HEK293 (cell line): ENCODE data around the gene NGB.

Source experiments
- CTCF ChIA-PET: fragments of 350-600 bp; formaldehyde crosslinking; extraction: SDS; loops from one replicate; lab custom pipeline; 2021; ENCODE audit warnings: antibody characterized with exemption; lab: Yijun Ruan, JAX
- POLR2A ChIA-PET: fragments of 300-600 bp; formaldehyde crosslinking; extraction: SDS; loops from one replicate; lab custom pipeline; 2020; ENCODE audit warnings: antibody characterized with exemption, inconsistent platforms; lab: Yijun Ruan, JAX
- H3K27ac ChIP-seq: fragments of 200-500 bp; sonication (Bioruptor generic); 2 replicates; pipeline ENCODE4 v1.5.1; 2014; ENCODE audit warnings: low read depth, low read length, control low read depth, inconsistent platforms; ENCODE audit errors: extremely low read depth
- H3K36me3 ChIP-seq, 2 experiments: fragments of 200-500 bp in 1 of 2; sonication (Bioruptor generic) in 1 of 2; 1 replicate in 1 of 2; 2 replicates in 1 of 2; pipeline ENCODE4 v1.5.1; 2014 to 2017; ENCODE audit warnings: inconsistent platforms in 2 of 2, low read length in 2 of 2; ENCODE audit not compliant: control insufficient read depth in 2 of 2, insufficient read depth in 1 of 2
- H3K4me1 ChIP-seq: fragments of 200-500 bp; sonication (Bioruptor generic); 2 replicates; pipeline ENCODE4 v1.5.1; 2014; ENCODE audit warnings: mild to moderate bottlenecking, low read length, inconsistent platforms; ENCODE audit not compliant: control insufficient read depth, insufficient read depth
- H3K4me3 ChIP-seq: 2 replicates; pipeline ENCODE4 v1.5.1; 2011; ENCODE audit warnings: low read depth, mild to moderate bottlenecking, control low read depth, low read length, moderate library complexity
- H3K9me3 ChIP-seq: fragments of 200-500 bp; sonication (Bioruptor generic); 2 replicates; pipeline ENCODE4 v1.5.1; 2014; ENCODE audit warnings: low read depth, low read length, inconsistent platforms; ENCODE audit not compliant: control insufficient read depth, insufficient read depth
- REPIN1 ChIP-seq: fragments of 450-650 bp; formaldehyde crosslinking; IDR thresholded peaks from 2 replicates; pipeline ENCODE4 v1.5.1; 2017; ENCODE audit warnings: missing biosample characterization, missing genetic modification characterization, low read depth
- ZBTB21 ChIP-seq: fragments of 450-650 bp; formaldehyde crosslinking; IDR thresholded peaks from 2 replicates; pipeline ENCODE4 v1.5.1; 2017; ENCODE audit warnings: missing biosample characterization, missing genetic modification characterization
- ZNF146 ChIP-seq: fragments of 450-650 bp; formaldehyde crosslinking; IDR thresholded peaks from 2 replicates; pipeline ENCODE4 v1.5.1; 2016; ENCODE audit warnings: missing biosample characterization, missing genetic modification characterization
- ZNF274 ChIP-seq, 2 experiments: fragments of 200-500 bp in 1 of 2; fragments of 450-650 bp in 1 of 2; sonication (Bioruptor generic) in 1 of 2; formaldehyde crosslinking in 1 of 2; IDR thresholded peaks; 2 replicates each; pipeline versions ENCODE4 v1.5.1 to v1.6.1; 2014 to 2016; ENCODE audit warnings: borderline replicate concordance in 1 of 2, inconsistent platforms in 1 of 2, low read length in 1 of 2, missing biosample characterization in 1 of 2, missing genetic modification characterization in 1 of 2
- ZNF501 ChIP-seq: fragments of 450-650 bp; formaldehyde crosslinking; IDR thresholded peaks from 2 replicates; pipeline ENCODE4 v1.5.1; 2016; ENCODE audit warnings: missing biosample characterization, missing genetic modification characterization
- ZNF521 ChIP-seq: fragments of 450-650 bp; formaldehyde crosslinking; IDR thresholded peaks from 2 replicates; pipeline ENCODE4 v1.5.1; 2017; ENCODE audit warnings: missing biosample characterization, mild to moderate bottlenecking, missing genetic modification characterization
- ZNF560 ChIP-seq: fragments of 450-650 bp; formaldehyde crosslinking; IDR thresholded peaks from 2 replicates; pipeline ENCODE4 v1.5.1; 2017; ENCODE audit warnings: missing biosample characterization, missing genetic modification characterization, borderline replicate concordance
- ZNF610 ChIP-seq: fragments of 450-650 bp; formaldehyde crosslinking; IDR thresholded peaks from 2 replicates; pipeline ENCODE4 v1.5.1; 2016; ENCODE audit warnings: missing biosample characterization, missing genetic modification characterization, borderline replicate concordance
- ZNF624 ChIP-seq: fragments of 450-650 bp; formaldehyde crosslinking; IDR thresholded peaks from 2 replicates; pipeline ENCODE4 v1.5.1; 2017; ENCODE audit warnings: missing biosample characterization, missing genetic modification characterization
- ZNF626 ChIP-seq: fragments of 450-650 bp; sonication (Bioruptor Pico); formaldehyde crosslinking; IDR thresholded peaks from 2 replicates; pipeline ENCODE4 v1.5.1; 2018; ENCODE audit warnings: missing biosample characterization, missing genetic modification characterization, inconsistent platforms
- ZSCAN16 ChIP-seq: fragments of 450-650 bp; formaldehyde crosslinking; IDR thresholded peaks from 2 replicates; pipeline ENCODE4 v1.5.1; 2016; ENCODE audit warnings: missing biosample characterization, missing genetic modification characterization
- TF ChIP-seq, protein P1 (sequence below): fragments of 450-650 bp; formaldehyde crosslinking; IDR thresholded peaks from 2 replicates; pipeline ENCODE4 v1.5.0; 2017; ENCODE audit warnings: missing biosample characterization, missing genetic modification characterization, borderline replicate concordance
- TF ChIP-seq, protein P2 (sequence below): fragments of 450-650 bp; formaldehyde crosslinking; IDR thresholded peaks from 2 replicates; pipeline ENCODE4 v1.5.1; 2016; ENCODE audit warnings: missing biosample characterization, missing genetic modification characterization, low read depth
- TF ChIP-seq, protein P3 (sequence below): fragments of 450-650 bp; formaldehyde crosslinking; IDR thresholded peaks from 2 replicates; pipeline ENCODE4 v1.5.1; 2016; ENCODE audit warnings: missing biosample characterization, missing genetic modification characterization
- TF ChIP-seq, protein P4 (sequence below): fragments of 450-650 bp; formaldehyde crosslinking; IDR thresholded peaks from 2 replicates; pipeline ENCODE4 v1.5.1; 2016; ENCODE audit warnings: missing biosample characterization, missing genetic modification characterization
- TF ChIP-seq, protein P5 (sequence below): fragments of 450-650 bp; formaldehyde crosslinking; IDR thresholded peaks from 2 replicates; pipeline ENCODE4 v1.5.1; 2016; ENCODE audit warnings: missing biosample characterization, missing genetic modification characterization, low read depth

NGB gene

DNA sequence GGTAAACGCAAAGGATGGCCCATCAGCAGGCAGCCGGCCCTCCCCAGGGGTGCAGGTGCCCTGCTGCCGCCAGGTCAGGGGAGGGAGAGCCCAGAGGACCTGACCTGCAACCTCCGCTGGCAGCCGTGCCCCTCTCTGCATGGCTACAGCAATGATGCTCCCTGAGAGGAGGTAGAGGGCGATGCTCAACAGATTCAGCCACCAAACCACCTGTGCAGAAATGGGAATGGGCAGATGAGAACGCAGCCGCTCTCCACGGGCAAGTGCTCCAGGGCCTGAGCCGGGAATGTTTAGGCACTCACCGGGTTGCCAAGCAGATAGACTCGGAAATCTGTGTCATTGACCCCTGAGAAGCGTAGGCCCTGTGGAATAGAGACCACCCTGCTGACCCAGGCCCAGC, 8.7 kb upstream of the NGB start:
- no peak overlapping the region for H3K27ac ChIP-seq
- no peaks in the 10 kb centered on the region for H3K9me3 ChIP-seq
- POLR2A ChIA-PET, result no interaction called here
- TF ChIP-seq, protein P1, sequence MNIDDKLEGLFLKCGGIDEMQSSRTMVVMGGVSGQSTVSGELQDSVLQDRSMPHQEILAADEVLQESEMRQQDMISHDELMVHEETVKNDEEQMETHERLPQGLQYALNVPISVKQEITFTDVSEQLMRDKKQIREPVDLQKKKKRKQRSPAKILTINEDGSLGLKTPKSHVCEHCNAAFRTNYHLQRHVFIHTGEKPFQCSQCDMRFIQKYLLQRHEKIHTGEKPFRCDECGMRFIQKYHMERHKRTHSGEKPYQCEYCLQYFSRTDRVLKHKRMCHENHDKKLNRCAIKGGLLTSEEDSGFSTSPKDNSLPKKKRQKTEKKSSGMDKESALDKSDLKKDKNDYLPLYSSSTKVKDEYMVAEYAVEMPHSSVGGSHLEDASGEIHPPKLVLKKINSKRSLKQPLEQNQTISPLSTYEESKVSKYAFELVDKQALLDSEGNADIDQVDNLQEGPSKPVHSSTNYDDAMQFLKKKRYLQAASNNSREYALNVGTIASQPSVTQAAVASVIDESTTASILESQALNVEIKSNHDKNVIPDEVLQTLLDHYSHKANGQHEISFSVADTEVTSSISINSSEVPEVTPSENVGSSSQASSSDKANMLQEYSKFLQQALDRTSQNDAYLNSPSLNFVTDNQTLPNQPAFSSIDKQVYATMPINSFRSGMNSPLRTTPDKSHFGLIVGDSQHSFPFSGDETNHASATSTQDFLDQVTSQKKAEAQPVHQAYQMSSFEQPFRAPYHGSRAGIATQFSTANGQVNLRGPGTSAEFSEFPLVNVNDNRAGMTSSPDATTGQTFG (tag by site-specific recombination), result no peak
- no peak for TF ChIP-seq ZNF521 (tag by site-specific recombination)
- no peak for TF ChIP-seq ZNF501 (tag by site-specific recombination)
- no peak for TF ChIP-seq ZNF560 (tag by site-specific recombination)
- TF ChIP-seq ZNF610, result no peak
- no peak for TF ChIP-seq ZNF146 (tag by site-specific recombination)
- TF ChIP-seq, protein P2, sequence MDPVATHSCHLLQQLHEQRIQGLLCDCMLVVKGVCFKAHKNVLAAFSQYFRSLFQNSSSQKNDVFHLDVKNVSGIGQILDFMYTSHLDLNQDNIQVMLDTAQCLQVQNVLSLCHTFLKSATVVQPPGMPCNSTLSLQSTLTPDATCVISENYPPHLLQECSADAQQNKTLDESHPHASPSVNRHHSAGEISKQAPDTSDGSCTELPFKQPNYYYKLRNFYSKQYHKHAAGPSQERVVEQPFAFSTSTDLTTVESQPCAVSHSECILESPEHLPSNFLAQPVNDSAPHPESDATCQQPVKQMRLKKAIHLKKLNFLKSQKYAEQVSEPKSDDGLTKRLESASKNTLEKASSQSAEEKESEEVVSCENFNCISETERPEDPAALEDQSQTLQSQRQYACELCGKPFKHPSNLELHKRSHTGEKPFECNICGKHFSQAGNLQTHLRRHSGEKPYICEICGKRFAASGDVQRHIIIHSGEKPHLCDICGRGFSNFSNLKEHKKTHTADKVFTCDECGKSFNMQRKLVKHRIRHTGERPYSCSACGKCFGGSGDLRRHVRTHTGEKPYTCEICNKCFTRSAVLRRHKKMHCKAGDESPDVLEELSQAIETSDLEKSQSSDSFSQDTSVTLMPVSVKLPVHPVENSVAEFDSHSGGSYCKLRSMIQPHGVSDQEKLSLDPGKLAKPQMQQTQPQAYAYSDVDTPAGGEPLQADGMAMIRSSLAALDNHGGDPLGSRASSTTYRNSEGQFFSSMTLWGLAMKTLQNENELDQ (tag by site-specific recombination), result no peak
- TF ChIP-seq ZNF626 (tag by site-specific recombination), result no peak
- TF ChIP-seq ZNF624 (tag by site-specific recombination), result no peak
- TF ChIP-seq ZSCAN16 (tag by site-specific recombination), result no peak
- TF ChIP-seq, protein P3, sequence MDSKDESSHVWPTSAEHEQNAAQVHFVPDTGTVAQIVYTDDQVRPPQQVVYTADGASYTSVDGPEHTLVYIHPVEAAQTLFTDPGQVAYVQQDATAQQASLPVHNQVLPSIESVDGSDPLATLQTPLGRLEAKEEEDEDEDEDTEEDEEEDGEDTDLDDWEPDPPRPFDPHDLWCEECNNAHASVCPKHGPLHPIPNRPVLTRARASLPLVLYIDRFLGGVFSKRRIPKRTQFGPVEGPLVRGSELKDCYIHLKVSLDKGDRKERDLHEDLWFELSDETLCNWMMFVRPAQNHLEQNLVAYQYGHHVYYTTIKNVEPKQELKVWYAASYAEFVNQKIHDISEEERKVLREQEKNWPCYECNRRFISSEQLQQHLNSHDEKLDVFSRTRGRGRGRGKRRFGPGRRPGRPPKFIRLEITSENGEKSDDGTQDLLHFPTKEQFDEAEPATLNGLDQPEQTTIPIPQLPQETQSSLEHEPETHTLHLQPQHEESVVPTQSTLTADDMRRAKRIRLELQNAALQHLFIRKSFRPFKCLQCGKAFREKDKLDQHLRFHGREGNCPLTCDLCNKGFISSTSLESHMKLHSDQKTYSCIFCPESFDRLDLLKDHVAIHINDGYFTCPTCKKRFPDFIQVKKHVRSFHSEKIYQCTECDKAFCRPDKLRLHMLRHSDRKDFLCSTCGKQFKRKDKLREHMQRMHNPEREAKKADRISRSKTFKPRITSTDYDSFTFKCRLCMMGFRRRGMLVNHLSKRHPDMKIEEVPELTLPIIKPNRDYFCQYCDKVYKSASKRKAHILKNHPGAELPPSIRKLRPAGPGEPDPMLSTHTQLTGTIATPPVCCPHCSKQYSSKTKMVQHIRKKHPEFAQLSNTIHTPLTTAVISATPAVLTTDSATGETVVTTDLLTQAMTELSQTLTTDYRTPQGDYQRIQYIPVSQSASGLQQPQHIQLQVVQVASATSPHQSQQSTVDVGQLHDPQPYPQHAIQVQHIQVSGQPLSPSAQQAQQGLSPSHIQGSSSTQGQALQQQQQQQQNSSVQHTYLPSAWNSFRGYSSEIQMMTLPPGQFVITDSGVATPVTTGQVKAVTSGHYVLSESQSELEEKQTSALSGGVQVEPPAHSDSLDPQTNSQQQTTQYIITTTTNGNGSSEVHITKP (tag by site-specific recombination), result no peak
- TF ChIP-seq, all 188 proteins: peak for 0
- Histone ChIP-seq H3K36me3 (peaks cover 0 to 69% of the 10 kb centered on the region in 2 experiments; a peak in 2 of 3 replicates), H3K4me3 (no peak overlapping the region), H3K4me1 (no peaks in the 10 kb centered on the region)
- CTCF ChIA-PET, result interaction anchor here (1.0 to 1.7 kb wide), 2 partner anchors 36 to 126 kb away, joined by 3 to 11 read pairs; no protein-coding TSS in a partner anchor

DNA sequence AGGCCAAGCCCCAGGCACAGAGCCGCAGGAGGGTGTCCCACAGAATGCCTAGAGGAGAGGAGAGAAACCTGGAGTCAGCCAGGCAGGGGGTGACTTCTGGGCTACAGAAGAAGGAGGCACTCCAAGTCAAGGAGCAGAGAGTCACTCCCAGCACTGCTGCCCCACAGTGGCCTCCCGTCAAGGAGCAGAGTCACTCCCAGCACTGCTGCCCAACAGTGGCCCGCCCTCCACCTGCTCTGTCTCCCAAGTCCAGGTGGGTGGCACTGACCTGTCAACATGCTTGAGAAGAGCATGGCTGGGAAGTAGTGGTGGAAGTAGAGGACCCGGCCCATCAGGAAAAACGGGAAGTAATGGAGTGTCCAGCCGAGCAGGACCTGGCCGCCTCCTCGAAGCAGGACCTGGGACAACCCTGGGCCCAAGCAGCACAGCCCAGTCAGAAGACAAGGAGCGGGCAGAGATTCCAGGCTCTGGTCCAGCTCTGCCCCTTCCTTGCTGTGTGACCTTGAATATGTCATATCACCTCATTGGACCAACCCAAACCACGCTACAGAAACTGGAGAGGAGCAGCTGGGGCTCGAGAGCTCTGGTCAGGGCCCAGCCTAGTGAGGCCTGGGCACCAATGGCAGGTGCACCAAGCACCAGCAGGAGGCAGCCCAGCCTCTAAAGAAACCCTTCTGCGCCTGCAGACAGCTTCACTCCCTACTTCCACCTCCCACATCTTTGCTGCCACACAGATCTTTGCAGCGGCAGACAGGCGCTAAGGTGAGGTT, 7.6 kb upstream of the NGB start:
- Histone ChIP-seq H3K4me3 (no peak overlapping the region), H3K4me1 (no peaks in the 10 kb centered on the region), H3K27ac (no peak overlapping the region), H3K9me3 (no peaks in the 10 kb centered on the region), H3K36me3 (peaks cover 0 to 58% of the 10 kb centered on the region in 2 experiments; a peak in 2 of 3 replicates)
- CTCF ChIA-PET, result interaction anchor here (1.7 kb wide), 1 partner anchor 37 kb away, joined by 11 read pairs; no protein-coding TSS in a partner anchor
- POLR2A ChIA-PET, result no interaction called here
- TF ChIP-seq, protein P4, sequence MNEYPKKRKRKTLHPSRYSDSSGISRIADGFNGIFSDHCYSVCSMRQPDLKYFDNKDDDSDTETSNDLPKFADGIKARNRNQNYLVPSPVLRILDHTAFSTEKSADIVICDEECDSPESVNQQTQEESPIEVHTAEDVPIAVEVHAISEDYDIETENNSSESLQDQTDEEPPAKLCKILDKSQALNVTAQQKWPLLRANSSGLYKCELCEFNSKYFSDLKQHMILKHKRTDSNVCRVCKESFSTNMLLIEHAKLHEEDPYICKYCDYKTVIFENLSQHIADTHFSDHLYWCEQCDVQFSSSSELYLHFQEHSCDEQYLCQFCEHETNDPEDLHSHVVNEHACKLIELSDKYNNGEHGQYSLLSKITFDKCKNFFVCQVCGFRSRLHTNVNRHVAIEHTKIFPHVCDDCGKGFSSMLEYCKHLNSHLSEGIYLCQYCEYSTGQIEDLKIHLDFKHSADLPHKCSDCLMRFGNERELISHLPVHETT, result no peak
- TF ChIP-seq, protein P5, sequence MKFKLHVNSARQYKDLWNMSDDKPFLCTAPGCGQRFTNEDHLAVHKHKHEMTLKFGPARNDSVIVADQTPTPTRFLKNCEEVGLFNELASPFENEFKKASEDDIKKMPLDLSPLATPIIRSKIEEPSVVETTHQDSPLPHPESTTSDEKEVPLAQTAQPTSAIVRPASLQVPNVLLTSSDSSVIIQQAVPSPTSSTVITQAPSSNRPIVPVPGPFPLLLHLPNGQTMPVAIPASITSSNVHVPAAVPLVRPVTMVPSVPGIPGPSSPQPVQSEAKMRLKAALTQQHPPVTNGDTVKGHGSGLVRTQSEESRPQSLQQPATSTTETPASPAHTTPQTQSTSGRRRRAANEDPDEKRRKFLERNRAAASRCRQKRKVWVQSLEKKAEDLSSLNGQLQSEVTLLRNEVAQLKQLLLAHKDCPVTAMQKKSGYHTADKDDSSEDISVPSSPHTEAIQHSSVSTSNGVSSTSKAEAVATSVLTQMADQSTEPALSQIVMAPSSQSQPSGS (tag by site-specific recombination), result no peak
- TF ChIP-seq, protein P3 (tag by site-specific recombination), result no peak
- TF ChIP-seq REPIN1 (tag by site-specific recombination) (no peak), ZNF274 (IDR thresholded peaks at IDR 0.05; ENCODE audit: low read length) (no peak), ZNF274 (tag by site-specific recombination; IDR thresholded peaks at IDR 0.05; ENCODE audit: borderline replicate concordance) (no peak), ZBTB21 (tag by site-specific recombination) (no peak)
